Measurements from ENCODE around the gene UBC.
A peak's percentile ranks its signal among the peaks of the same experiment; 100 is the strongest.

Gene UBC

GRCh38 chr12:124883263-124884130 is 31.0 kb downstream of the UBC start:
- TF ChIP-seq GATA3 (IDR thresholded peaks at IDR 0.05; ENCODE audit: low read depth, low read length) = no peak
- TF ChIP-seq GATA2 (IDR thresholded peaks at IDR 0.05; ENCODE audit: low read depth, low read length) = no peak

DNA sequence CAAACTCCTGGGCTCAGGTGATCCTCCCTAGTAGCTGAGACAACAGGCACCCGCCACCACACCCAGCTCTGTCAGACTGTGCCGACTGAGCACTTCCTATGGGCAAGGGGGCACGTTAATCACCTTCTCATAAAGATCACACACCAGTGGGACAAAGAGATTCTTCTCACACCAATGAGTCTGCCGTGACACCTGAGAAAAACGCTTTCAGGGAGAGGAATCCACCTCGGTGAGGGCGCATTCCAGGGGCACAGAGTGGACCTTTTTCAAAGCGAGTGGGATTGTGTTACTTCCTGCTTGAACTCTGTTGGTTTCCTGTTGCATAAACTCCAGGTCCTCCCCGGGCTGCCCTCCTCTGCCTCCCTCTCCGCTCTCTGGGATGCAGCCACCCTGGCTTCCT is 33.3 kb downstream of the UBC start:
- TF ChIP-seq GATA2 (IDR thresholded peaks at IDR 0.05; ENCODE audit: low read depth, low read length) (no peak), GATA3 (IDR thresholded peaks at IDR 0.05; ENCODE audit: low read depth, low read length) (no peak)

DNA sequence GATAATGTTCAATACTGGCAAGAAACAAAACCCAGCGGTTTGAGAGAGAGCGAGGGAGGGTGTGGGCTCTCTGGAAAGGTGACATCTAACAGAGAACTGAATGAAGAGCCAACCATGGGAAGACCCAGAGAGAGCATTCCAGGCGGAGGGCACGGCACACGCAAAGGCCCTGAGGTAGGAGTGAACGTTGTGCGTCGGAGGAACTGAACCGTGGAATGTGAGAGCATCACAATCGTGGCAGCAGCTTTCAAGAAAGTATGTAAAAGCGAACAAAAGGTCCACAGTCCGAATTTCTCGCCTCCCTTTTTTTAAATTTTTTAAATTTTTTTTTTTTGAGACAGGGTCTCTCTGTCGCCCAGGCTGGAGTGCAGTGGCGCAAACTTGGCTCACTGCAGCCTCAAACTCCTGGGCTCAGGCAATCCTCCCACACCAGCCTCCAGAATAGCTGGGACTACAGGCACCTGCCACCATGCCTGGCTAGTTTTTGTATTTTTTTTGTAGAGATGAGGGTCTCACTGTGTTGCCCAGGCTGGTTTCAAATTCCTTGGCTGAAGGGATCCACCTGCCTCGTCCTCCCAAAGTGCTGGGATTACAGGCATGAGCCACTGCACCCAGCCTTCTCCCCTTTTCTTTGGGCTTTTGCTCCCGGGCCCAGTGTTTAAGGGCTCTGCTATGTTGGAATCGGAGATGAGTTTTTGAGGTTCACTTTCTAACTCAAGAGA is 35.5 kb downstream of the UBC start:
- no peak for TF ChIP-seq GATA3 (IDR thresholded peaks at IDR 0.05; ENCODE audit: low read depth, low read length)
- no peak for TF ChIP-seq GATA2 (IDR thresholded peaks at IDR 0.05; ENCODE audit: low read depth, low read length)

DNA sequence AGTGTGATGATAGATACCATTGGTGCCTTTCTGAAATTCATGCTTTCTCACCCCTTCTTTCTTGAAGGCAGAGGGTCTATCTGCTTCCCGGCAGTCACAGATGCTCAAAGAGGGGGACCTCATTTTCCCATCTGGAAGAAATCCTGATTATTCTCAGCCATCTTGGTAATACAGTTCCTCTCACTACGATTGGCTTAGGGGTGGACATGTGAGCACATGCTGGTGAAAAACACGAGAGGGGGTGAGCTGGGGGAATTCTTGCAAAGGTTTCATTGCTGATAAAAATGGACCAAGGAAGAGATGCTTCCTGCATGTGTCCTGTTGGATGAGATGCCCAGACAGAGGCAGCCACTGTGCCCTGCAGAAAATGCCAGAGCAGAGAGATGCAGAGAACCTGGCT is 37.0 kb downstream of the UBC start:
- TF ChIP-seq GATA3 (IDR thresholded peaks at IDR 0.05; ENCODE audit: low read depth, low read length) (no peak), GATA2 (IDR thresholded peaks at IDR 0.05; ENCODE audit: low read depth, low read length) (no peak)

DNA sequence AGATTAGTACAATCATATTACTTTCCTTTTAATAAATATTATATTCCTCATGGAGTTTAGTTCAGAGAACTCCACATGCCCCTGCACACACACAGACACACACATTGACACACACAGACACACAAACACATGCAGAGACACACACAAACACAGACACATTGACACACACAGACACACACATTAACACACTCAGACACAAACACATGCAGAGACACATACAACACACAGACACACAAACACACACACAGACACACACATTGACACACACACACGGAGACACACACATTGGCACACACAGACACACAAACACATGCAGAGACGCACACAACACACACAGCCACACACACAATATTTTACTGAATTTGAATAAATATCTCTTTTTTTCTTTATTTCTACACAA is 38.3 kb downstream of the UBC start:
- TF ChIP-seq GATA3 (IDR thresholded peaks at IDR 0.05; ENCODE audit: low read depth, low read length) (no peak), GATA2 (IDR thresholded peaks at IDR 0.05; ENCODE audit: low read depth, low read length) (no peak)

GRCh38 chr12:124875803-124876132 is 38.7 kb downstream of the UBC start:
- no peak for TF ChIP-seq GATA2 (IDR thresholded peaks at IDR 0.05; ENCODE audit: low read depth, low read length)
- TF ChIP-seq GATA3 (IDR thresholded peaks at IDR 0.05; ENCODE audit: low read depth, low read length) = no peak

DNA sequence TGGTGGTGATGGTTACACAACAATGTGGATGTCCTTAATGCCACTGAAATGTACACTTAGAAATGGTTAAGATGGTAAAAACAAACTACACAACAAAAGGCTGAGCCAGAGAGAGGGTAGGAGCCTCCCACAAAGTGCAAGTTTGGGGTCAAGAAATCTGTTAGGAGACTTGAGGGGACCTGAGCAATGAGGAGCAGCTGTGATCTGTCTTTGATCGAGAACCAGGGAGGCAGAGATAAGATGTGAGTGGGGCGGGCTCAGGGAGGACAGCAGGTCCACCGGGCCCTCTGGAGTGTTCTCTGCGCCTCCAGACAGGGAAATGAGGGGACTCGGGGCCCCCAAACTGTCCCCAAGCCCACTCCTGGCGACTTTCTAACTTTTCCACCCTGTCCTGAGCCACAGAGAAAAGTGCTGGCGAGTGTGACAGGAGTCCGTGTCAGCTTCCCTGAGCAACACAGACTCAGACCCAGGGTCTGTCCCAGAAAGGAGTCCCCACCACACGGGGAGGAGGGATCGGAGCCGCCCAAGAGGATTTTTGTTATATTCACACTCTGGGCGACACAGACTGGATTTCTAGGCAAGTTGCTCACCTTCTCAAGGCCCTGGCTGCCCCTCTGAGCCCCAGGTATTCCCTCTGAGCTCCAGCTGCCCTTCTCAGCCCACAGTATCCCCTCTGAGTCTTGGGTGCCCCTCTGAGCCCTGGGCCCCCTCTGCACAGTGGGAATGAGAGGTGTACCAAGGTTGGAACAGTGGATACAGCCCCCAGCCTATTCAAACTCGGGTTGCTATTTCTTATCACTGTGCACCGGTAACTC is 39.3 kb downstream of the UBC start:
- TF ChIP-seq GATA3 (IDR thresholded peaks at IDR 0.05; ENCODE audit: low read depth, low read length) (no peak), GATA2 (IDR thresholded peaks at IDR 0.05; ENCODE audit: low read depth, low read length) (no peak)

DNA sequence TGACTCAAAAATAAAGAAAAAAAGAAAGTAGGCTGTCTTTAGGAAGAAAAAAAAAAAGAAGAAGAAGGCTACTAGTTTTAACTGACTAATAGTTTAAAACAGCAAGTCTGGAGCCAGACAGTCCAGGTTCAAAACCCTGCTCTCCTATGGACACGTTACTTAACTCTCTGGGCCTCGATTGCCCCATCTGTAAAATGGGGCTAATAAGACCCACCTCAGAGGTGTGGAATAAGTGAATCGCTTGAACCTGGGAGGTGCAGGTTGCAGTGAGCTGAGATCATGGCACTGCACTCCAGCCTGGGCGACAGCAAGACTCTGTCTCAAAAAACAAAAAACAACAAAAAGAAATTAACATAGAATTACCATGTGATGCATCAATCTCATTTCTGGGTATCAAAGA is 40.3 kb downstream of the UBC start:
- no peak for TF ChIP-seq GATA2 (IDR thresholded peaks at IDR 0.05; ENCODE audit: low read depth, low read length)
- no peak for TF ChIP-seq GATA3 (IDR thresholded peaks at IDR 0.05; ENCODE audit: low read depth, low read length)

- no peak for TF ChIP-seq GATA3 (IDR thresholded peaks at IDR 0.05; ENCODE audit: low read depth, low read length)
- no peak for TF ChIP-seq GATA2 (IDR thresholded peaks at IDR 0.05; ENCODE audit: low read depth, low read length)
These were observed 42.3 kb downstream of the UBC start for GRCh38 chr12:124872068-124872719.

GRCh38 chr12:124871297-124871696 is 43.2 kb downstream of the UBC start:
- TF ChIP-seq GATA3 (IDR thresholded peaks at IDR 0.05; ENCODE audit: low read depth, low read length) = no peak
- 0 out of 2 replicates have a peak, but pooled peaks have one; percentile 26 for TF ChIP-seq GATA2 (IDR thresholded peaks at IDR 0.05; ENCODE audit: low read depth, low read length)

DNA sequence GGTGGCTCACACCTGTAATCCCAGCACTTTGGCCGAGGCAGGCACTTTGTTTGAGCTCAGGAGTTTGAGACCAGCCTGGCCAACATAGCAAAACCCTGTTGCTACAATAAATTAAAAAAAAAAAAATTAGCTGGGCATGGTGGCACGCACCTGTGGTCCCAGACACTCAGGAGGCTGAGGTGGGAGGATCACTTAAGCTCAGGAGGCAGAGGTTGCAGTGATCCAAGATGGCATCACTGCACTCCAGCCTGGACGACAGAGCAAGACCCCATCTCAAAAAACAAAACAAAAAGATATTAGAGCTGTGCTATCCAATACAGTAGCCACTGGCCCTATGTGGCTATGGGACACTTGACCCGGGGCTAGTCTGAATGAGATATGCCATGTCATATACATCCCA is 43.9 kb downstream of the UBC start:
- TF ChIP-seq GATA2 (IDR thresholded peaks at IDR 0.05; ENCODE audit: low read depth, low read length) = no peak
- TF ChIP-seq GATA3 (IDR thresholded peaks at IDR 0.05; ENCODE audit: low read depth, low read length) = no peak

GRCh38 chr12:124869059-124869665 is 45.3 kb downstream of the UBC start:
- TF ChIP-seq GATA3 (IDR thresholded peaks at IDR 0.05; ENCODE audit: low read depth, low read length) (no peak), GATA2 (IDR thresholded peaks at IDR 0.05; ENCODE audit: low read depth, low read length) (no peak)

DNA sequence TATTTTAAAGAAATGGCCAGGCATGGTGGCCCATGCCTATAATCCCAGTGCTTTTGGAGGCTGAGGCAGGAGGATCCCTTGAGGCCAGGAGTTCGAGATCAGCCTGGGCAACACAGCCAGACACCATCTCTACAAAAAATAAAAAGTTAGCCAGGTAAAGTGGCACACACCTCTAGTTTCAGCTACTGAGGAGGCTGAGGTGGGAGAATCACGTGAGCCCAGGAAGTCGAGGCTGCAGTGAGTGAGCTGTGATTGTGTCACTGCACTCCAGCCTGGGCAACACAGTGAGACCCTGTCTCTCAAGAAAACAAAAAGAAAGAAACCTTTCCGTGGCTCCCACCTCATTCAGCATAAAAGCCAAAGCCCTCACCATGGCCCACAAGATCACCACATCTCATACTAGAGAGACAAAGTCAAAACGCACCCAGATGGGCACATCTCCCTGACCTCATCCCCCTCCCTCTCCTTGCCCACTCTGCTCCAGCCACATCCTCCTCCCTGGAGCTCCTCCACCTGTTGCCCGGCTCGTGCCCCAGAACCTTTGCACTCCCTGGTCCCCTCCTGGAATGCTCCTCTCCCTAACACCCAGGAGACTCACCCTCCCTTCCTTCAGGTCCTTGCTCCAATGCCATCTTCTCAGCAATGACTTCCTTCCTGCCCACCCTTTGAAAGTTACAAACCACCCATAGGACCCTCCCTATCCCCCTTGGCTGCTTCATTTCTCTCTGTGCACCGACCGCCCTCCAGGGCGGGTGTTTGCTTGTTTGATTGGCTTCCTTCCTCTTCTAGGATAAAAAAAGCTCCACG is 46.0 kb downstream of the UBC start:
- TF ChIP-seq GATA2 (IDR thresholded peaks at IDR 0.05; ENCODE audit: low read depth, low read length) = no peak

Measured in SH-SY5Y (cell line).